NOMO-1 (cell line): ENCODE data around the gene HMGB3.
"Not testable (repeated sequence)": the region's sequence is repeated elsewhere in the genome, so short reads cannot be mapped to it uniquely, and the experiment has no call there.

Source experiments
- DNase-seq, 2 experiments: peaks; one replicate each; lab custom pipeline; 2025; ENCODE audit not compliant: unreplicated experiment in 2 of 2; lab: John Stamatoyannopoulos, UW

Gene HMGB3

DNA sequence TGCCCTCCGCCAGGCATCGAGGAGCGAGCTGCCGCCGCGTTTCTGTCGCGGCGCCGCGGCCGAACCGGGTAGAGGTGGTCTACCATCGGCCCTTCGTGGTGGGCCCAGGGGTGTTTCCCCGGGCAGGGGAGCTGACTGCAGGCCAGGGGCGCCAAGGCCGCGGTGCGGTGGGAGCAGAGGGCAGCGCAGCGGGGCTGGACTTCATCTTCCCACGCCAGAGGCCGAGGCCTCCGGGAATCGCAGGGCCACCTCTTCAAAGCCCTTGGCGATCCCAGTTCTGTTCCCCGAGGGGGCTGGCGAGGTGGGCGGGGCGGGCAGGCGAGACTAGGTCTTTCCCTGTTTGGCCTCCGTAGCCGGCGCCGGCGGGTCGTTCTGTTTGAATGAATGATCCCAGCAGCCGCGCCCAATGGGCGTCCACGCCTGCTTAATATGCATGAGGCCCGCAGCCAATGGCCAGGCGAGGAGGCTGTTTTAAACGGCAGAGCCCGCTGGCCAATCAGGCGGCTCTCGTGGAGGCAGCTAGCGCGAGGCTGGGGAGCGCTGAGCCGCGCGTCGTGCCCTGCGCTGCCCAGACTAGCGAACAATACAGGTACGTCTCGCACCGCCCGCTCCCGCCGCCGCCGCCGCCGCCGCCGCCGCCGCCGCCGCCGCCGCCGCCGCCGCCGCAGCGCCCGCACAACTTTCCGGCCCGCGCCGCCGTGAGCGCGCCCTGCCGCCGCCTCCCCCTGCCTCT lies at the start of gene HMGB3:
Gene HMGB3 (plus strand): TSS at position 548 of the 733 bp plus-strand sequence. CDS start 2,265 bp downstream, outside the sequence.
- DNase-seq, result peak; percentile 71 to 75

GRCh38 chrX:150933945-150934350 lies 49.2 kb upstream of the HMGB3 start:
- no peak for DNase-seq

GRCh38 chrX:150934453-150934852 lies 48.7 kb upstream of the HMGB3 start:
- no peak for DNase-seq

- no peak for DNase-seq
Observed at GRCh38 chrX:150935467-150935866, 47.7 kb upstream of the HMGB3 start.

DNA sequence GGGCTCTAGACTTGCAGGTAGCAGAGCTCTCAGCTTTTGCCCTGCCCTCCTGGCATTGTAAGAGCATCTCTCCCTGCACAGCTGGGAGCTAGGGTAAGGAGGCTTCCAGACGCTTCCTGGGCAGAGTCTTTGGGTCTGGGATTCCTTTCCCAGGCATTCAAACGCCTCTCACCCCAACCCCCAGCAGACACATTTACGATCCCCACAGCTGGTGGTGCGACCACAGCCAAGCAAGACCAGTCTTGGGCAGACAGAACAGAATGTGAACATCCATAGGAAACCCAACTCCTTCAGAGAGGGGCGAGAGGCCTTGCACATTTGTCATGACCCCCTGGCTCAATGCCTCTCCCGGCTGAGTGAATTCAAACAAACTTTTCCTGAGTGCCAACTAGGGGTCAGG lies 46.6 kb upstream of the HMGB3 start:
- no peak for DNase-seq

DNA sequence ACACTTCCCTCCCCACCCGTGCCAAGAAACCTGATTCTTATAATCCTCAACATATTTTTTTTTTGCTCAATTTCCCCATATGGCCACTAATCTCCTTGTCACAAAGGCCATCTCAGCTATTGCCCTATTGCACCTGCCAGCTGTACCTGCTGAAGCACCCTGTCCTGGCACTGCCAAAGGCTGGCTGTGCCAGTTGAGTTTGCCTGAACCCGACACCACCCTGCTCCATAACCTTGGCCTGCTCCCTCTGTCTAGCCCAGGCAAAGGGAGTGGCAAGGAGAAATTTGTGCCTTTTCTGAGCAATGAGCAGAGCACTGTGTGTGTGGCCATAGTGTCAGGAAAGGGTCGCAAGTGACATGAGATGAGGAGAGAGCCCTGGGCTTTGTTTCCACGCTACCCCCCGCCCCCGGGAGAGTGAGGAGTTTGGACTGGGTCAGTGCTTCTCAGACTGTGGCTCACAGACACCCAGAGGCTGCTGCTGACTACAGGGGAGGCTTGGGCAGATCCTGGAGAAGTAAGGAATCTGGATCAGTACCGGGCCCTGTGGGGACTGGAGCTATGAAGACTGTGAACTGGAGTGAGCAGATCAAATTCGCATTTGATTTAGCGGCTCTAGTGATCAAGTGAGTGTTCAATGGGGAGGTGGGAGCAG lies 42.2 kb upstream of the HMGB3 start:
- no peak for DNase-seq

DNA sequence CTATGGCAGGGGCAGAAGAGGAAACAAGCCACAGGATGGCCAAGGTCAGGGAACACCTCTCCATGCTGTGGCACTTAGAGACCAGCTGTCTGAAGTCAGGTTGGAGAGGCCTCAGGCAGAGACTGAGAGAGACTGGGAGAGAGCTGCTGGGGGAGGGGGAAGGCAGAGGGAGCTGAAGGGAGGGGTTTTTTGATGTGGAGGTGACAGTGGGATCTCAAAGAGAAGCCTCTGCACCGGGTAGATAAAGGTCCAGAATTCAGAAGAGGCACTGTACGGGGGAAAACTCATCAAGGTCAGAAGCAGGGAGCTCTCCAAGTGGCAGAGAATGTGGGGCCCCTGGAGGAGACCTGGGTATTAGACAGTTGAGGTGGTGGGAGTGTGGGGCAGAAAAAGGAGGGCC lies 41.6 kb upstream of the HMGB3 start:
- no peak for DNase-seq

DNA sequence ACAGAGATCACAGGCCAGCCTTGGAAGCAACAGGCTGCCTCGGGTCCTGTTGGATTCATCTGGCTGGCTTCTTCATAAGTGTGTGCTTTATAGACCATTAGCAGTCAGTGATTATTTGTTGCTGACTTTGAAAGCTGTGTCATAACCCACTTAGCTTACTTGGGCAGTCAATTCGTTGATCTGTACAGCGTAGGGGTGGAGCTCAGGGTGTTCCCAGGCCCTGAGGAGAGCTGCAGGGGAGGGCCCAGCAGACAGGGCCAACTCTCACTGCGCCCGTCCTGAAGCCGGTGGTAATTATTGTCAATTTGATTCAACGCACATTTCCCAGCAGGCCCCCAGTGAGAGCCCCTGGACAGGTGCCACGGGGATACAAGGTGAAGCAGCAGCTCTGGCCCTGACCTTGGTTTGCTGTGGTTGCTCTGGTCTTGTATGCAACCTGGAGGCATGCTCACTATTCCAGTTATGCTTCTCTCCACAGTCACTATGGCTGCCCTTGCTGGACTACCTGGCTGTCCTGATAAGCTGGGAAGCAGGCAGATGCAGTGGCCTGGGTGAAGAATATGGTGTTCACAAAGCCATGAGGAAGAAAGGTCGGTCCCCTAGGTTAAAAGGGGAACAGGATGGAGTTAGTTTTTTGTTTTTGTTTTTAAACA lies 40.1 kb upstream of the HMGB3 start:
- no peak for DNase-seq

- DNase-seq, result no peak
Observed at GRCh38 chrX:150944233-150944632, 38.9 kb upstream of the HMGB3 start.

DNA sequence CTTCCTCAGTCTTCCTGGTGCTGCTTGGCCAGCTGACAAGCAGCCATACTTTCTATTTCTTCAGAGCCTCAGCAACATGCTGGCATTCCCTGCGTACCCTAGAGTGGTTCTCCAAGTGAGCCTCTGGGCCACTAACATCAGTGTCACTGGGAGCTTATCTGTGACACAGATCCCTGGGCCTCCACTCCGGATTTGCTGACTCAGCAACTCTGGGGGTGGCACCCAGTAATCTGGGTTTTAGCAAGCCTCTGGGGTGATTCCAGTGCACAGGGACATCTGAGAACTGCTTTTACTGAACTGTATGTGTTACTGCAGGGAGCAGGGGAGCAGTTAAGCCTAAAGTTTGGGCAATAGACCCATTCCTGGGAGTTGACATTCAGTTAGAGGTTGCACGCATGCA lies 28.2 kb upstream of the HMGB3 start:
- DNase-seq, result no peak

DNA sequence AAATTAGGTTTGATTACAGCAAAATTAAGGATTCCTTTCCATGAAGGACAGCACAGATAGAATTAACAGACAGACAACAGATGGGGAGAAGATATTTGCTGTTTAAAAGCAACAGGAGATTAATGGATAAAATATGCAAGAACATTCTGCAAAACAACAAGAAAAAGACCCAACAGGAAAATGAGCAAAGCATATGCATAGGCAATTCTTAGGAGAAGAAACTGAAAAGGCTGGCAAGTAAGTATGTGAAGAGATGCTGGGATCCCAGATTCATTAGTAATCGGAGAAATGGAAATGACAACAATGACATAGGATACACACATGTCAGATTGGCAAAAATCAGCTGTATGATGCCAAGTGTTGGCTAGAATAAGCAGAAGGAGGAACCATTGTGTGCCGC lies 27.5 kb upstream of the HMGB3 start:
- DNase-seq, result no peak

DNA sequence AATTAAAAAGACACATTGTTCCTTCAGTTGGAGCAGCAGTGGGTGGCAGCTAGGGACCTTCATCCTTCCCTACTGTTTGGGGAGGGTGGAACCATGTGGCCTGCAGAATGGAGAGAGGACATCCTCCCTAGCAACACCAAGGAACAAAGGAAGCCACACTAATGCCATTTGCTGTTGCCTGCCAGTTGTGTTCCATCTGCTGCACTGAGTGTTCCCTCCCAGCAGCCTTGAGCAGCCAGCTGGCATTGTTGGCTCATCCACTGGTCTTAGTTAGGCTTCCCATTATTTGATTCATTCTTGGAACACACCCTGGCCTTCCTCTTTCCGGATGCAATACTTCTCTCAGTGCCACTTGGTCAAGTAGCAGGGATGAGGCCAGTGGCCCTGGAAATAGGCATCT lies 25.0 kb upstream of the HMGB3 start:
- no peak for DNase-seq

GRCh38 chrX:150959557-150959956 lies 23.6 kb upstream of the HMGB3 start:
- no peak for DNase-seq

DNA sequence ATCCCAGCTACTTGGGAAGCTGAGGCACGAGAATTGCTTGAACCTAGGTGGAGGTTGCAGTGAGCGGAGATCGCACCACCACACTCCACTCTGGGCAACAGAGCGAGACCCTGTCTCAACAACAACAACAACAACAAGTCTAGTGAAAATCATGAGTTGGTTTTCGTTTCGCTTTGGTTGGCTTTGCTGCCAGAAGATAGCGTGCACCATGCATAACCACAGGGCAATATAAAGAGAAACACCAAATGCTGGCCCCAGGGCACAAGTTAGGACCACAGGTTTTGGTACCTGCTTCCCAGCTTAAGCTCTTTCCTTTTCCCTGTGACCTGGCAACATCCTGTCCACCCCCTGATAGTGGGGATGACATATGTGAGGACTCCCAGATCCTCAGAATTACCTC lies 21.5 kb upstream of the HMGB3 start:
- DNase-seq, result no peak

DNA sequence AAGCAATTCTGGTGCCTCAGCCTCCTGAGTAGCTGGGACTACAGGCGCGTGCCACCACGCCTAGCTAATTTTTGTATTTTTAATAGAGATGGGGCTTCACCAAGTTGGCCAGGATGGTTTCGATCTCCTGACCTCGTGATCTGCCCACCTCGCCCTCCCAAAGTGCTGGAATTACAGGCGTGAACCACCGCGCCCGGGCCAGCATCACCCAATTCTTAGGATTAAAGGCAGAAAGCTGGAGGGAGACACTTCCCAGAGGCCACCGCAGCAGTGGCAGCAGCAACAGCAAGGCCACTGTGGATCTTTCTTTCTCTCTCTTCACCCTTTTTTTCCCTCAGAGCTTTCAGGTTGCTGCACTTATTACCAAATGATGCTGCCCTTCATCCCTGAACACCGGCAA lies 18.7 kb upstream of the HMGB3 start:
- not testable (repeated sequence) for DNase-seq

DNA sequence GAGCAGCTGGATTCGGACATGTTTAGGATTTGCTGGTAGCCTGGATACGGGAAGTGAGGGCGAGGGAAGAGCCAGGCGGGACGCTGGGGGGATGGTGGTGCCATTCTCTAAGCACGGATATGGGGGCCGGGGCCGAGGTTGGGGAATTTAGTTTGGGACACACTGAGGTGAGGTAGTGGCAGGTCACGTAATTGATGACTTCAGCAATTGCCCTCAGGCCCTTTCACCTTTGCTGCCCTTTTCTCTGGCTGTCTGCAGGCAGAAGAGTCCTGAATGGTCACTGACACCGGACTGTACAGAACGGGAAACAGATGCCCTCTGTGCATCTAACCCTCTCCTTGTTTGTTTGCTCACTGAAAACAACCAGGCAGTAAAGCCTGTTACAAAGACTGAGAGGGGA lies 16.9 kb upstream of the HMGB3 start:
- DNase-seq, result no peak

DNA sequence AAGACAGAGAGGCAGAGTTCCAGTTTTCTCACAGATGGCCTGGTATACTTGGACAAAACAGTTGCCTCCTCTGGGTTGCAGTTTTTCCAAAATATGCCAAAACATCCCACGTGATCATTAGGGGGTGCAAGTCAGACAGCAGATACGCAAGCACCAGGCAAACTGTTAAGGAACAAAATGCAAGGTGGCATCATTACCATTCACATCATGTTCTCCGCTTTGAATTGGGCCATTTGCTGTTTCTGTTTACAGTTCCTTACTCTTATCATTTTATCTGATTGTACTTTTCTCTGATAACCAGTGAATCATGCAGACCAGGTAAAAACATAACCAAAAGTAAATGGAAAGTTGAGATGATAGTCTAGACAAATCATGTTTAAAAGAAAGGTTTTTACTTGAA lies 16.4 kb upstream of the HMGB3 start:
- no peak for DNase-seq

DNA sequence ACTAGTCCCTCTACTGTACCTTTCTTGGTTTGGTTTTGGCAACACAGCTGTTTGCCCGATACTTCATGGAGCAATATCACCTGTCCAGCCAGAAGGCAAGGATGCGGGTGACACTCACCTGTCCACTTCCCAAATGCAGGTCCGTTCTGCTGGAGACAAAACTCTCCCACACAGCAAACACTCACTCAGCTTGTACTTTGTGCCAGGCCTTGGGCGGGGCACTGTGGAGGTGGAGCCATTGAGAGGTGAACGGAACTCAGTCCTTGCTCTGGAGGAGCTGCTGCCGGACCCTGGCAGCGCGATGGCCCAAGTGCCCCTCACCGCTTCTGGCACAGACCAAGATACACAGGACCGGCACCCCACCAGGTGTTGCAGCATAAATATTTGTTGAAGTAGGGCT lies 15.3 kb upstream of the HMGB3 start:
- no peak for DNase-seq

GRCh38 chrX:150968862-150969720 lies 14.0 kb upstream of the HMGB3 start:
- no peak for DNase-seq

- no peak for DNase-seq
Observed at GRCh38 chrX:150972450-150972849, 10.7 kb upstream of the HMGB3 start.
